ENCODE results near the gene SGMS1. TPM values are rescaled to one million over a fixed set of nuclear protein-coding genes. Genes with fewer than 3 reads are reported as not detected.

The SGMS1 gene
- polyA plus RNA-seq, 1 of the 3 experiments (the other 2 are of a cell fraction) = 6.3 TPM

DNA sequence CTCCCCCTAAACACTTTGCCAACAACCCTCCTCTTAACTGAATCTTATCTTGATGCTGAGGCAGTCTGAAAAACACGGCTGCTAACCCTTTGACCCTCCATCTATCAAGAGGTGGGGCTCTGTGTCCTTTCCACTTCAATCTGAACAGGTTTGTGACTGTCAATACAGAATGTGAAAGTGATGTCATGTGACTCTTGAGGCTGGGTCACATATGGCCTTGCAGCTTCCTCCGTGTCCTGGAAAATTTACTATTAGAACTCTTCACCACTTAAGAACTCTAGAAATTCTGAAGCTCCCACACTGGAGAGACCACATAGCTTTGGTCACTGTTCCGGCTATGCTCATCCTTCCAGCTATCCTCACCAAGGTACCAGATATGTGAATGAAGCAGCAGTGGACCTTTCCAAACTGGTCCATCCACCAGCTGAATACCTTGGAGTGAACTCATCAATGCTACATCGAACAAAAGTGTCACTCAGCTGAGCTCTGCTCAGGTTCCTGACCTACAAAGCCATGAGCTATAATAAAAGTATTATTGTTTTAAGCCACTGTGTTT lies 341.7 kb downstream of the SGMS1 start:
- H2AFZ ChIP-seq (ENCODE audit: low read depth) = no peak overlapping the region
- H3K4me1 ChIP-seq (ENCODE audit: control insufficient read depth in 1 of 2, insufficient read depth in 2 of 2, low read depth in 1 of 2, low read length in 1 of 2) = no peaks in the 10 kb centered on the region
- H3F3A ChIP-seq (replicated peaks; ENCODE audit: insufficient read depth) = no peaks in the 10 kb centered on the region
- no peak overlapping the region for H3K9ac ChIP-seq
- POLR2A ChIA-PET = no interaction called here
- no peak overlapping the region for H3K4me3 ChIP-seq (ENCODE audit: low read depth in 2 of 2, low read length in 1 of 2)
- H3K79me2 ChIP-seq (ENCODE audit: insufficient read depth) = no peaks in the 10 kb centered on the region
- CTCF ChIA-PET = no interaction called here
- no peaks in the 10 kb centered on the region for H4K20me1 ChIP-seq (ENCODE audit: insufficient read depth)
- no peak for DNase-seq
- no peaks in the 10 kb centered on the region for H3K36me3 ChIP-seq (replicated peaks in 1 of 2; ENCODE audit: control insufficient read depth in 1 of 2, insufficient read depth in 2 of 2, low read length in 1 of 2)
- TF ChIP-seq, protein P1, sequence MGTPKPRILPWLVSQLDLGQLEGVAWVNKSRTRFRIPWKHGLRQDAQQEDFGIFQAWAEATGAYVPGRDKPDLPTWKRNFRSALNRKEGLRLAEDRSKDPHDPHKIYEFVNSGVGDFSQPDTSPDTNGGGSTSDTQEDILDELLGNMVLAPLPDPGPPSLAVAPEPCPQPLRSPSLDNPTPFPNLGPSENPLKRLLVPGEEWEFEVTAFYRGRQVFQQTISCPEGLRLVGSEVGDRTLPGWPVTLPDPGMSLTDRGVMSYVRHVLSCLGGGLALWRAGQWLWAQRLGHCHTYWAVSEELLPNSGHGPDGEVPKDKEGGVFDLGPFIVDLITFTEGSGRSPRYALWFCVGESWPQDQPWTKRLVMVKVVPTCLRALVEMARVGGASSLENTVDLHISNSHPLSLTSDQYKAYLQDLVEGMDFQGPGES (IDR thresholded peaks at IDR 0.05; ENCODE audit: low read depth, low read length) = no peak
- TF ChIP-seq FOXM1 (IDR thresholded peaks at IDR 0.05; ENCODE audit: low read depth) (no peak), TAF1 (IDR thresholded peaks at IDR 0.05; ENCODE audit: borderline replicate concordance, low read depth, low read length) (no peak), SIN3A (IDR thresholded peaks at IDR 0.05; ENCODE audit: borderline replicate concordance, low read depth, low read length) (no peak), RXRA (IDR thresholded peaks at IDR 0.05; ENCODE audit: borderline replicate concordance, low read depth) (no peak), RCOR1 (IDR thresholded peaks at IDR 0.05; ENCODE audit: low read length) (no peak), TCF12 (IDR thresholded peaks at IDR 0.05) (no peak), JUND (IDR thresholded peaks at IDR 0.05) (no peak), SMC3 (IDR thresholded peaks at IDR 0.05; ENCODE audit: low read depth, low read length) (no peak), MXI1 (IDR thresholded peaks at IDR 0.05; ENCODE audit: low read depth, low read length) (no peak), FOXJ3 (CRISPR knock-in tag; IDR thresholded peaks at IDR 0.05) (no peak), RAD21 (IDR thresholded peaks at IDR 0.05; ENCODE audit: low read length) (no peak), MEF2A (IDR thresholded peaks at IDR 0.05; ENCODE audit: borderline replicate concordance, low read depth) (no peak), GABPA (IDR thresholded peaks at IDR 0.05; ENCODE audit: low read depth) (no peak)
- TF ChIP-seq, protein P2, sequence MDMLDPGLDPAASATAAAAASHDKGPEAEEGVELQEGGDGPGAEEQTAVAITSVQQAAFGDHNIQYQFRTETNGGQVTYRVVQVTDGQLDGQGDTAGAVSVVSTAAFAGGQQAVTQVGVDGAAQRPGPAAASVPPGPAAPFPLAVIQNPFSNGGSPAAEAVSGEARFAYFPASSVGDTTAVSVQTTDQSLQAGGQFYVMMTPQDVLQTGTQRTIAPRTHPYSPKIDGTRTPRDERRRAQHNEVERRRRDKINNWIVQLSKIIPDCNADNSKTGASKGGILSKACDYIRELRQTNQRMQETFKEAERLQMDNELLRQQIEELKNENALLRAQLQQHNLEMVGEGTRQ (IDR thresholded peaks at IDR 0.05; ENCODE audit: borderline replicate concordance, low read depth, low read length) = no peak
- TF ChIP-seq, protein P3, sequence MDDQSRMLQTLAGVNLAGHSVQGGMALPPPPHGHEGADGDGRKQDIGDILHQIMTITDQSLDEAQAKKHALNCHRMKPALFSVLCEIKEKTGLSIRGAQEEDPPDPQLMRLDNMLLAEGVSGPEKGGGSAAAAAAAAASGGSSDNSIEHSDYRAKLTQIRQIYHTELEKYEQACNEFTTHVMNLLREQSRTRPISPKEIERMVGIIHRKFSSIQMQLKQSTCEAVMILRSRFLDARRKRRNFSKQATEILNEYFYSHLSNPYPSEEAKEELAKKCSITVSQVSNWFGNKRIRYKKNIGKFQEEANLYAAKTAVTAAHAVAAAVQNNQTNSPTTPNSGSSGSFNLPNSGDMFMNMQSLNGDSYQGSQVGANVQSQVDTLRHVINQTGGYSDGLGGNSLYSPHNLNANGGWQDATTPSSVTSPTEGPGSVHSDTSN (IDR thresholded peaks at IDR 0.05) = no peak
- TF ChIP-seq, protein P4, sequence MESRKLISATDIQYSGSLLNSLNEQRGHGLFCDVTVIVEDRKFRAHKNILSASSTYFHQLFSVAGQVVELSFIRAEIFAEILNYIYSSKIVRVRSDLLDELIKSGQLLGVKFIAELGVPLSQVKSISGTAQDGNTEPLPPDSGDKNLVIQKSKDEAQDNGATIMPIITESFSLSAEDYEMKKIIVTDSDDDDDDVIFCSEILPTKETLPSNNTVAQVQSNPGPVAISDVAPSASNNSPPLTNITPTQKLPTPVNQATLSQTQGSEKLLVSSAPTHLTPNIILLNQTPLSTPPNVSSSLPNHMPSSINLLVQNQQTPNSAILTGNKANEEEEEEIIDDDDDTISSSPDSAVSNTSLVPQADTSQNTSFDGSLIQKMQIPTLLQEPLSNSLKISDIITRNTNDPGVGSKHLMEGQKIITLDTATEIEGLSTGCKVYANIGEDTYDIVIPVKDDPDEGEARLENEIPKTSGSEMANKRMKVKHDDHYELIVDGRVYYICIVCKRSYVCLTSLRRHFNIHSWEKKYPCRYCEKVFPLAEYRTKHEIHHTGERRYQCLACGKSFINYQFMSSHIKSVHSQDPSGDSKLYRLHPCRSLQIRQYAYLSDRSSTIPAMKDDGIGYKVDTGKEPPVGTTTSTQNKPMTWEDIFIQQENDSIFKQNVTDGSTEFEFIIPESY (IDR thresholded peaks at IDR 0.05; ENCODE audit: borderline replicate concordance, low read depth) = no peak
- TF ChIP-seq, protein P5, sequence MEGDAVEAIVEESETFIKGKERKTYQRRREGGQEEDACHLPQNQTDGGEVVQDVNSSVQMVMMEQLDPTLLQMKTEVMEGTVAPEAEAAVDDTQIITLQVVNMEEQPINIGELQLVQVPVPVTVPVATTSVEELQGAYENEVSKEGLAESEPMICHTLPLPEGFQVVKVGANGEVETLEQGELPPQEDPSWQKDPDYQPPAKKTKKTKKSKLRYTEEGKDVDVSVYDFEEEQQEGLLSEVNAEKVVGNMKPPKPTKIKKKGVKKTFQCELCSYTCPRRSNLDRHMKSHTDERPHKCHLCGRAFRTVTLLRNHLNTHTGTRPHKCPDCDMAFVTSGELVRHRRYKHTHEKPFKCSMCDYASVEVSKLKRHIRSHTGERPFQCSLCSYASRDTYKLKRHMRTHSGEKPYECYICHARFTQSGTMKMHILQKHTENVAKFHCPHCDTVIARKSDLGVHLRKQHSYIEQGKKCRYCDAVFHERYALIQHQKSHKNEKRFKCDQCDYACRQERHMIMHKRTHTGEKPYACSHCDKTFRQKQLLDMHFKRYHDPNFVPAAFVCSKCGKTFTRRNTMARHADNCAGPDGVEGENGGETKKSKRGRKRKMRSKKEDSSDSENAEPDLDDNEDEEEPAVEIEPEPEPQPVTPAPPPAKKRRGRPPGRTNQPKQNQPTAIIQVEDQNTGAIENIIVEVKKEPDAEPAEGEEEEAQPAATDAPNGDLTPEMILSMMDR (IDR thresholded peaks at IDR 0.05) = no peak
- no peaks in the 10 kb centered on the region for H3K27me3 ChIP-seq (ENCODE audit: insufficient read depth)
- no peak overlapping the region for H3K4me2 ChIP-seq
- H3K9me3 ChIP-seq = no peaks in the 10 kb centered on the region
- H3K27ac ChIP-seq (ENCODE audit: low read depth in 2 of 2, low read length in 1 of 2) = no peak overlapping the region
- H3K9me2 ChIP-seq = no peaks in the 10 kb centered on the region
- 33% methylated on average over 4 of the region's 4 CpGs for WGBS (ENCODE audit: low lambda C conversion rate)
